ENCODE results near the gene MAGI1.

- TF ChIP-seq EZH2 (IDR thresholded peaks at IDR 0.05; ENCODE audit: borderline replicate concordance, insufficient read depth, low read depth, low read length, poor library complexity, severe bottlenecking) = no peak
- TF ChIP-seq CTCF (IDR thresholded peaks at IDR 0.05) = no peak
These were observed 276.5 kb downstream of the MAGI1 start for GRCh38 chr3:65762235-65762580.
